Stimulated activated CD4-positive, alpha-beta T cell treated with anti-CD3 and anti-CD28 coated beads, TNF-alpha, amount 100 ng/mL, for 4 hours (primary cell): ENCODE results near the gene SMPD3.

Source experiments
- DNase-seq, 3 experiments: peaks; one replicate each; pipeline ENCODE4 v3.0.0-alpha.2; 2020; ENCODE audit warnings: low read depth in 3 of 3

The SMPD3 gene

GRCh38 chr16:68382296-68382718 lies 66.0 kb downstream of the SMPD3 start:
- DNase-seq: no peak

GRCh38 chr16:68381363-68381724 lies 67.0 kb downstream of the SMPD3 start:
- DNase-seq: no peak

GRCh38 chr16:68380676-68381362 lies 67.5 kb downstream of the SMPD3 start:
- no peak for DNase-seq

GRCh38 chr16:68380348-68380670 lies 68.0 kb downstream of the SMPD3 start:
- no peak for DNase-seq

- DNase-seq: no peak
Observed at GRCh38 chr16:68379472-68380347, 68.6 kb downstream of the SMPD3 start.

- no peak for DNase-seq
Observed at GRCh38 chr16:68378436-68379415, 69.6 kb downstream of the SMPD3 start.

- no peak for DNase-seq
Observed at GRCh38 chr16:68377667-68378393, 70.5 kb downstream of the SMPD3 start.

GRCh38 chr16:68377221-68377620 lies 71.1 kb downstream of the SMPD3 start:
- no peak for DNase-seq

GRCh38 chr16:68376590-68376989 lies 71.7 kb downstream of the SMPD3 start:
- no peak for DNase-seq

GRCh38 chr16:68375801-68376536 lies 72.3 kb downstream of the SMPD3 start:
- no peak for DNase-seq

- no peak for DNase-seq
Observed at GRCh38 chr16:68374961-68375660, 73.2 kb downstream of the SMPD3 start.

- DNase-seq: no peak
Observed at GRCh38 chr16:68374246-68374805, 74.0 kb downstream of the SMPD3 start.

GRCh38 chr16:68373528-68374245 lies 74.6 kb downstream of the SMPD3 start:
- no peak for DNase-seq

- no peak for DNase-seq
Observed at GRCh38 chr16:68372806-68373205, 75.5 kb downstream of the SMPD3 start.

- no peak for DNase-seq
Observed at GRCh38 chr16:68372381-68372720, 76.0 kb downstream of the SMPD3 start.

- no peak for DNase-seq
Observed at GRCh38 chr16:68371706-68372380, 76.5 kb downstream of the SMPD3 start.

- DNase-seq: no peak
Observed at GRCh38 chr16:68371276-68371651, 77.0 kb downstream of the SMPD3 start.

- no peak for DNase-seq
Observed at GRCh38 chr16:68370581-68371275, 77.6 kb downstream of the SMPD3 start.
